Right kidney (tissue), 1 donor: ENCODE measurements around the gene OR51I2.

Experiments
- DNase-seq: peaks from one replicate; pipeline ENCODE4 v3.0.0-alpha.2; 2016

The OR51I2 gene

GRCh38 chr11:5505363-5506048 lies 56.4 kb downstream of the OR51I2 start:
- no peak for DNase-seq
